NCI-H82 treated with DMSO at 0.1 percent for 48 hours (cell line): Measurements from ENCODE around the gene C2.

ENCODE experiments used
- DNase-seq: peaks from one replicate; lab custom pipeline; 2025; ENCODE audit not compliant: unreplicated experiment; lab: John Stamatoyannopoulos, UW

Gene C2

GRCh38 chr6:31954511-31954910 lies 27.0 kb downstream of the C2 start:
- no peak for DNase-seq

GRCh38 chr6:31956796-31957195 lies 29.3 kb downstream of the C2 start:
- DNase-seq = no peak

GRCh38 chr6:31958412-31958740 lies 30.9 kb downstream of the C2 start:
- DNase-seq = no peak

GRCh38 chr6:31958741-31959739 lies 31.5 kb downstream of the C2 start, which contains the start of the genes NELFE and SKIC2:
Gene NELFE, minus strand, starts transcription at chr6:31958971. Its CDS starts 525 bp downstream, at chr6:31958446.
Gene SKIC2, plus strand, starts transcription at chr6:31959175. Its CDS starts 18 bp downstream, at chr6:31959193.
- DNase-seq = peak; percentile 93

- no peak for DNase-seq
These were observed 34.1 kb downstream of the C2 start for GRCh38 chr6:31961616-31962015.

- no peak for DNase-seq
These were observed 36.4 kb downstream of the C2 start for GRCh38 chr6:31963921-31964320.

- DNase-seq = no peak
These were observed 38.2 kb downstream of the C2 start for GRCh38 chr6:31965700-31966099.

- DNase-seq = no peak
These were observed 39.0 kb downstream of the C2 start for GRCh38 chr6:31966506-31966905.

GRCh38 chr6:31966997-31967925 lies 39.7 kb downstream of the C2 start:
- DNase-seq = no peak

- DNase-seq = no peak
These were observed 40.4 kb downstream of the C2 start for GRCh38 chr6:31967926-31968320.

GRCh38 chr6:31968326-31968725 lies 40.8 kb downstream of the C2 start:
- no peak for DNase-seq

GRCh38 chr6:31968791-31969711 lies 41.5 kb downstream of the C2 start:
- no peak for DNase-seq

- no peak for DNase-seq
These were observed 42.4 kb downstream of the C2 start for GRCh38 chr6:31969712-31970603.

GRCh38 chr6:31970604-31971271 lies 43.2 kb downstream of the C2 start:
- no peak for DNase-seq

- no peak for DNase-seq
These were observed 43.9 kb downstream of the C2 start for GRCh38 chr6:31971279-31971992.

- DNase-seq = peak; percentile 91
These were observed 44.6 kb downstream of the C2 start, which contains the start of gene DXO for GRCh38 chr6:31971993-31972708. Gene DXO, minus strand, starts transcription at chr6:31972138. Its CDS starts 463 bp downstream, at chr6:31971675.

GRCh38 chr6:31972709-31973350 lies 45.3 kb downstream of the C2 start:
- no peak for DNase-seq
